T-cell (primary cell): ENCODE measurements around the gene RPL27A. TPM values are rescaled to one million over a fixed set of nuclear protein-coding genes. Genes with fewer than 3 reads are reported as not detected.
"Not testable (repeated sequence)": the region's sequence is repeated elsewhere in the genome, so short reads cannot be mapped to it uniquely, and the experiment has no call there.

Experiments
- ATAC-seq, 4 experiments: fragments of 200-7000 bp in 3 of 4; fragments of 150-1000 bp in 1 of 4; cut with Tn5 transposase; replicated peaks in 1 of 4; 1 replicate in 3 of 4; 2 replicates in 1 of 4; pipeline ENCODE4 v1.10.0; 2021; ENCODE audit warnings: moderate library complexity in 3 of 4, mild to moderate bottlenecking in 2 of 4, moderate number of reproducible peaks in 1 of 4
- CTCF ChIA-PET, 2 donors: fragments of 300-600 bp; sonication (Branson Sonifier 250); formaldehyde crosslinking; loops; one replicate each; lab custom pipeline; 2022; ENCODE audit warnings: antibody characterized with exemption in 2 of 2; lab: Charles Lee
- POLR2A ChIA-PET, 2 donors: fragments of 300-600 bp; sonication (Branson Sonifier 250); formaldehyde crosslinking; loops; one replicate each; lab custom pipeline; 2022; ENCODE audit warnings: antibody characterized with exemption in 2 of 2; lab: Charles Lee
- DNase-seq, 35 experiments: peaks; one replicate each; pipeline versions ENCODE4 v3.0.0 to v3.0.0-alpha.2; 2013 to 2023
- H3K27ac ChIP-seq: one replicate; pipeline ENCODE4 v1.5.1; 2013; ENCODE audit warnings: low read length
- H3K27me3 ChIP-seq, 2 experiments: replicated peaks in 1 of 2; 1 replicate in 1 of 2; 2 replicates in 1 of 2; pipeline versions ENCODE4 v1.6.1 to v1.7.0; 2013; ENCODE audit warnings: low read length in 1 of 2, mixed read lengths in 1 of 2; ENCODE audit not compliant: control insufficient read depth in 2 of 2, insufficient read depth in 2 of 2; ENCODE audit errors: extremely low read depth in 1 of 2
- H3K36me3 ChIP-seq, 2 donors: 1 replicate in 1 of 2; 2 replicates in 1 of 2; pipeline versions ENCODE4 v1.6.1 to v1.7.0; 2013; ENCODE audit warnings: low read length in 1 of 2; ENCODE audit not compliant: control insufficient read depth in 2 of 2, insufficient read depth in 1 of 2; ENCODE audit errors: extremely low read depth in 1 of 2
- H3K4me1 ChIP-seq, 2 experiments: 1 replicate in 1 of 2; 2 replicates in 1 of 2; pipeline versions ENCODE4 v1.6.1 to v1.7.0; 2013; ENCODE audit warnings: low read length in 2 of 2, mixed read lengths in 1 of 2; ENCODE audit not compliant: insufficient read depth in 2 of 2, control insufficient read depth in 1 of 2; ENCODE audit errors: extremely low read depth in 1 of 2
- H3K4me3 ChIP-seq, 2 donors: 1 replicate in 1 of 2; 2 replicates in 1 of 2; pipeline versions ENCODE4 v1.5.1 to v1.7.0; 2013; ENCODE audit warnings: mild to moderate bottlenecking in 2 of 2, low read length in 1 of 2, moderate library complexity in 1 of 2; ENCODE audit not compliant: control insufficient read depth in 1 of 2; ENCODE audit errors: extremely low read depth in 1 of 2
- H3K9me3 ChIP-seq: 2 replicates; pipeline ENCODE4 v1.7.0; 2013
- H3K27ac Mint-ChIP-seq, 2 donors: one replicate each; pipeline ENCODE4 v1.8.0; 2020 to 2021; ENCODE audit warnings: mild to moderate bottlenecking in 2 of 2, mixed read lengths in 2 of 2
- H3K27me3 Mint-ChIP-seq, 2 donors: one replicate each; pipeline ENCODE4 v1.8.0; 2021 to 2022; ENCODE audit warnings: mixed read lengths in 2 of 2
- H3K36me3 Mint-ChIP-seq: one replicate; pipeline ENCODE4 v1.8.0; 2021; ENCODE audit warnings: mixed read lengths
- H3K4me1 Mint-ChIP-seq, 3 donors: one replicate each; pipeline ENCODE4 v1.8.0; 2020 to 2022; ENCODE audit warnings: mixed read lengths in 3 of 3, mild to moderate bottlenecking in 1 of 3
- H3K4me3 Mint-ChIP-seq, 3 donors: one replicate each; pipeline ENCODE4 v1.8.0; 2020 to 2022; ENCODE audit warnings: mild to moderate bottlenecking in 3 of 3, mixed read lengths in 3 of 3, moderate library complexity in 3 of 3
- H3K9me3 Mint-ChIP-seq, 3 donors: one replicate each; pipeline ENCODE4 v1.8.0; 2020 to 2022; ENCODE audit warnings: mixed read lengths in 3 of 3
- WGBS: methylation state at CpG from one replicate; pipeline ENCODE4 v1.1.5; 2013; ENCODE audit warnings: missing lambda C conversion rate; ENCODE audit not compliant: insufficient coverage; 5-methylcytosine and 5-hydroxymethylcytosine counted together
- total RNA-seq, 35 experiments: library from RNA in 6 of 35; stranded (reverse) in 6 of 35; fragments of 120-200 nt in 1 of 35; gene quantifications; one replicate each; pipeline versions ENCODE4 v1.2.1 to v1.2.4 and lab custom pipeline; 2013 to 2026

RPL27A gene
- total RNA-seq, 5 donors from 2014 or later (not counting 1 experiment from before 2014, with no cell fraction given), result 1,339 to 2,234 (median 1,487) TPM

GRCh38 chr11:8654503-8654902 is 28.1 kb upstream of the RPL27A start:
- no peak overlapping the region for H3K4me3 Mint-ChIP-seq
- H3K36me3 ChIP-seq, result peaks cover 2 to 17% of the 10 kb centered on the region in 2 donors
- no peaks in the 10 kb centered on the region for H3K9me3 ChIP-seq
- CTCF ChIA-PET, result no interaction called here
- H3K27me3 Mint-ChIP-seq, result no peaks in the 10 kb centered on the region
- ATAC-seq (no peak), DNase-seq (no peak)
- H3K27ac Mint-ChIP-seq, result no peak overlapping the region
- no peak overlapping the region for H3K4me3 ChIP-seq
- no CpG with 5 or more reads among the region's 4 CpGs for WGBS
- H3K9me3 Mint-ChIP-seq, result no peaks in the 10 kb centered on the region
- POLR2A ChIA-PET, result no interaction called here
- H3K4me1 Mint-ChIP-seq, result no peaks in the 10 kb centered on the region
- peaks cover 38% of the 10 kb centered on the region for H3K36me3 Mint-ChIP-seq
- H3K27ac ChIP-seq, result no peak overlapping the region
- no peaks in the 10 kb centered on the region for H3K27me3 ChIP-seq
- H3K4me1 ChIP-seq, result no peaks in the 10 kb centered on the region

GRCh38 chr11:8656291-8656690 is 26.3 kb upstream of the RPL27A start:
- no peaks in the 10 kb centered on the region for H3K9me3 Mint-ChIP-seq
- peaks cover 0 to 4% of the 10 kb centered on the region in 2 donors for H3K36me3 ChIP-seq
- peaks cover 34% of the 10 kb centered on the region for H3K36me3 Mint-ChIP-seq
- H3K27ac ChIP-seq, result no peak overlapping the region
- CTCF ChIA-PET, result interaction anchor here (0.6 to 0.7 kb wide), 3 partner anchors 10 to 1557 kb away, joined by 3 to 5 read pairs (median 3); no protein-coding TSS in a partner anchor
- no peak overlapping the region for H3K4me3 ChIP-seq
- H3K27me3 Mint-ChIP-seq, result no peaks in the 10 kb centered on the region
- H3K4me1 Mint-ChIP-seq, result no peaks in the 10 kb centered on the region
- WGBS, result no CpG with 5 or more reads among the region's 2 CpGs
- DNase-seq (no peak), ATAC-seq (no peak)
- H3K27me3 ChIP-seq, result no peaks in the 10 kb centered on the region
- no peaks in the 10 kb centered on the region for H3K4me1 ChIP-seq
- H3K4me3 Mint-ChIP-seq, result no peak overlapping the region
- H3K27ac Mint-ChIP-seq, result no peak overlapping the region
- POLR2A ChIA-PET, result no interaction called here
- H3K9me3 ChIP-seq, result no peaks in the 10 kb centered on the region

- Mint-ChIP-seq H3K27me3 (no peaks in the 10 kb centered on the region), H3K4me3 (no peak overlapping the region), H3K4me1 (no peaks in the 10 kb centered on the region), H3K36me3 (peaks cover 29% of the 10 kb centered on the region), H3K27ac (no peak overlapping the region), H3K9me3 (no peaks in the 10 kb centered on the region)
- POLR2A ChIA-PET, result no interaction called here
- no peak overlapping the region for H3K27ac ChIP-seq
- H3K4me3 ChIP-seq, result no peak overlapping the region
- no peak for ATAC-seq
- WGBS, result 100% methylated on average over 3 of the region's 15 CpGs
- no peaks in the 10 kb centered on the region for H3K27me3 ChIP-seq
- no peaks in the 10 kb centered on the region for H3K9me3 ChIP-seq
- CTCF ChIA-PET, result interaction anchor here in 1 of 2 donors (0.5 kb wide), 1 partner anchor 863 kb away, joined by 3 read pairs; no protein-coding TSS in a partner anchor
- H3K36me3 ChIP-seq, result peaks cover 0 to 4% of the 10 kb centered on the region in 2 donors
- DNase-seq, result no peak
- H3K4me1 ChIP-seq, result no peaks in the 10 kb centered on the region
Measured at GRCh38 chr11:8658321-8659057, 24.1 kb upstream of the RPL27A start.

GRCh38 chr11:8661001-8661795 is 21.4 kb upstream of the RPL27A start:
- Histone ChIP-seq H3K9me3 (no peaks in the 10 kb centered on the region), H3K4me1 (no peaks in the 10 kb centered on the region), H3K27me3 (no peaks in the 10 kb centered on the region), H3K27ac (no peak overlapping the region), H3K36me3 (peaks cover 0 to 10% of the 10 kb centered on the region in 2 donors), H3K4me3 (no peak overlapping the region)
- 85% methylated on average over 3 of the region's 6 CpGs for WGBS
- no peak overlapping the region for H3K27ac Mint-ChIP-seq
- ATAC-seq (no peak), DNase-seq (no peak)
- peaks cover 31% of the 10 kb centered on the region for H3K36me3 Mint-ChIP-seq
- no peaks in the 10 kb centered on the region for H3K9me3 Mint-ChIP-seq
- H3K27me3 Mint-ChIP-seq, result no peaks in the 10 kb centered on the region
- no peaks in the 10 kb centered on the region for H3K4me1 Mint-ChIP-seq
- H3K4me3 Mint-ChIP-seq, result no peak overlapping the region
- ChIA-PET POLR2A (no interaction called here), CTCF (interaction anchor here in 1 of 2 donors (0.7 kb wide), 1 partner anchor 215 kb away, joined by 4 read pairs; no protein-coding TSS in a partner anchor)

GRCh38 chr11:8665222-8665621 is 17.4 kb upstream of the RPL27A start:
- peaks cover 8 to 23% of the 10 kb centered on the region in 2 donors for H3K36me3 ChIP-seq
- H3K27ac ChIP-seq, result no peak overlapping the region
- no CpG with 5 or more reads among the region's 1 CpG for WGBS
- H3K27me3 ChIP-seq, result no peaks in the 10 kb centered on the region
- H3K4me3 Mint-ChIP-seq, result no peak overlapping the region
- no peaks in the 10 kb centered on the region for H3K9me3 ChIP-seq
- no peaks in the 10 kb centered on the region for H3K27me3 Mint-ChIP-seq
- POLR2A ChIA-PET, result no interaction called here
- H3K27ac Mint-ChIP-seq, result no peak overlapping the region
- no peaks in the 10 kb centered on the region for H3K4me1 ChIP-seq
- DNase-seq (no peak), ATAC-seq (no peak)
- H3K4me1 Mint-ChIP-seq, result no peaks in the 10 kb centered on the region
- no peaks in the 10 kb centered on the region for H3K9me3 Mint-ChIP-seq
- H3K4me3 ChIP-seq, result no peak overlapping the region
- peaks cover 47% of the 10 kb centered on the region for H3K36me3 Mint-ChIP-seq
- CTCF ChIA-PET, result no interaction called here

GRCh38 chr11:8670081-8670480 is 12.5 kb upstream of the RPL27A start:
- H3K27me3 ChIP-seq, H3K4me1 Mint-ChIP-seq, H3K4me3 ChIP-seq, H3K4me1 ChIP-seq, H3K9me3 Mint-ChIP-seq, H3K9me3 ChIP-seq, H3K27ac ChIP-seq, CTCF ChIA-PET, DNase-seq, POLR2A ChIA-PET, H3K27me3 Mint-ChIP-seq, ATAC-seq, H3K27ac Mint-ChIP-seq, H3K4me3 Mint-ChIP-seq: not testable (repeated sequence)
- peaks cover 8 to 43% of the 10 kb centered on the region in 2 donors for H3K36me3 ChIP-seq
- peaks cover 52% of the 10 kb centered on the region for H3K36me3 Mint-ChIP-seq
- WGBS, result 100% methylated on average over 2 of the region's 6 CpGs
